Neuronal stem cell (in vitro differentiated cells): ENCODE data around the gene SNAP25.

Source experiments
- DNase-seq: peaks from one replicate; pipeline ENCODE4 v3.0.0-alpha.2; 2013; ENCODE audit warnings: low spot score
- H2AFZ ChIP-seq: one replicate; pipeline ENCODE4 v1.6.1; 2013; ENCODE audit warnings: mild to moderate bottlenecking, low read length, inconsistent platforms
- H2AK5ac ChIP-seq: 2 replicates; pipeline ENCODE4 v1.6.1; 2013; ENCODE audit warnings: low read depth, mild to moderate bottlenecking, inconsistent platforms, low read length, moderate library complexity, mixed read lengths
- H2BK120ac ChIP-seq: 2 replicates; pipeline ENCODE4 v1.6.1; 2013; ENCODE audit warnings: low read depth, mild to moderate bottlenecking, inconsistent platforms, low read length, moderate library complexity, mixed read lengths
- H2BK12ac ChIP-seq: one replicate; pipeline ENCODE4 v1.6.1; 2013; ENCODE audit warnings: low read length, inconsistent platforms
- H2BK15ac ChIP-seq: 2 replicates; pipeline ENCODE4 v1.6.1; 2013; ENCODE audit warnings: mild to moderate bottlenecking, low read length, inconsistent platforms, mixed read lengths
- H2BK5ac ChIP-seq: one replicate; pipeline ENCODE4 v1.6.1; 2013; ENCODE audit warnings: inconsistent platforms, mild to moderate bottlenecking, low read length, moderate library complexity
- H3K14ac ChIP-seq: one replicate; pipeline ENCODE4 v1.6.1; 2013; ENCODE audit warnings: low read length, inconsistent platforms
- H3K18ac ChIP-seq: 2 replicates; pipeline ENCODE4 v1.6.1; 2013; ENCODE audit warnings: low read length, inconsistent platforms
- H3K23ac ChIP-seq: 2 replicates; pipeline ENCODE4 v1.6.1; 2013; ENCODE audit warnings: low read depth, mild to moderate bottlenecking, mixed read lengths, low read length, inconsistent platforms; ENCODE audit not compliant: poor library complexity
- H3K27ac ChIP-seq: replicated peaks from 3 replicates; pipeline ENCODE4 v1.5.1; 2013; ENCODE audit warnings: low read length, inconsistent platforms
- H3K27me3 ChIP-seq, 3 experiments: 2 replicates each; pipeline ENCODE4 v1.6.1; 2013; ENCODE audit warnings: low read length in 3 of 3, mild to moderate bottlenecking in 2 of 3, inconsistent platforms in 1 of 3, low read depth in 1 of 3, mixed read lengths in 1 of 3, moderate library complexity in 1 of 3; ENCODE audit not compliant: control insufficient read depth in 3 of 3, insufficient read depth in 3 of 3
- H3K36me3 ChIP-seq, 2 donors: replicated peaks in 1 of 2; 2 replicates each; pipeline ENCODE4 v1.6.1; 2013; ENCODE audit warnings: low read length in 2 of 2; ENCODE audit not compliant: control insufficient read depth in 2 of 2, insufficient read depth in 2 of 2
- H3K4ac ChIP-seq: 2 replicates; pipeline ENCODE4 v1.6.1; 2013; ENCODE audit warnings: inconsistent platforms, mild to moderate bottlenecking, low read length, moderate library complexity
- H3K4me1 ChIP-seq, 2 donors: 1 replicate in 1 of 2; 2 replicates in 1 of 2; pipeline ENCODE4 v1.6.1; 2013; ENCODE audit warnings: low read length in 2 of 2, low read depth in 1 of 2; ENCODE audit not compliant: control insufficient read depth in 2 of 2, insufficient read depth in 1 of 2
- H3K4me2 ChIP-seq: one replicate; pipeline ENCODE4 v1.6.1; 2013; ENCODE audit warnings: mild to moderate bottlenecking, low read length, inconsistent platforms; ENCODE audit not compliant: insufficient read depth, poor library complexity, severe bottlenecking
- H3K4me3 ChIP-seq, 2 donors: 2 replicates each; pipeline ENCODE4 v1.5.1; 2013; ENCODE audit warnings: low read length in 2 of 2, mild to moderate bottlenecking in 2 of 2, inconsistent platforms in 1 of 2, moderate library complexity in 1 of 2
- H3K79me1 ChIP-seq: one replicate; pipeline ENCODE4 v1.6.1; 2013; ENCODE audit warnings: low read depth, mild to moderate bottlenecking, inconsistent platforms, low read length, moderate library complexity
- H3K9ac ChIP-seq: one replicate; pipeline ENCODE4 v1.6.1; 2013; ENCODE audit warnings: mild to moderate bottlenecking, low read depth, low read length, inconsistent platforms; ENCODE audit not compliant: poor library complexity
- H3K9me3 ChIP-seq, 2 donors: replicated peaks in 1 of 2; 2 replicates each; pipeline versions ENCODE3 to v1.6.1; 2013; ENCODE audit warnings: low read length in 2 of 2, mild to moderate bottlenecking in 2 of 2, inconsistent platforms in 1 of 2, low read depth in 1 of 2, mixed read lengths in 1 of 2, moderate library complexity in 1 of 2; ENCODE audit not compliant: control insufficient read depth in 2 of 2, insufficient read depth in 1 of 2
- H4K8ac ChIP-seq: one replicate; pipeline ENCODE4 v1.6.1; 2013; ENCODE audit warnings: low read depth, mild to moderate bottlenecking, inconsistent platforms, low read length, moderate library complexity
- H4K91ac ChIP-seq: one replicate; pipeline ENCODE4 v1.6.1; 2013; ENCODE audit warnings: low read length, low read depth, mild to moderate bottlenecking, inconsistent platforms; ENCODE audit not compliant: poor library complexity
- WGBS, 2 donors: extraction: QIAGEN DNeasy Blood & Tissue Kit; methylation state at CpG; one replicate each; pipeline ENCODE4 v1.1.7; 2013; ENCODE audit warnings: missing lambda C conversion rate in 2 of 2, mixed read lengths in 1 of 2; ENCODE audit not compliant: insufficient read length in 2 of 2, insufficient replicate concordance in 1 of 2; ENCODE audit errors: extremely low coverage in 2 of 2; 5-methylcytosine and 5-hydroxymethylcytosine counted together

SNAP25 gene

DNA sequence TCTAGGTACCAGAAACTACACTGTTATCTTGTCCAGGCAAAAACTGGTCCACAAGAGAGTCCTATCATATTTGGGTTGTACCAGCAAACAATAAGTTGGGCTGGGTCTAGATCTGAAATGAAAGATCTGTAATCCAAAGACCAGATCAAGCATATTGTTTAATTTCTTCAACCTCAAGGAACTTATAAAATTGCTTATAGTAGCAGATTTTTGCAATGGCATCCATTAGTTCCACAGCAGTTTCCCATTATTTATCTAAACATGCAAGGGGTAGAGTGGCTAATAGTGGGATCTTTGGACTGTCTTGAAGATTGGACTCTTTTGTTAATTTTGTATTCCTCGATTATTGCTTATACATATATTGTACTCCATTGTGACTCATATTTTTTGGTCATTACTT lies 40.5 kb upstream of the SNAP25 start:
- H2AFZ ChIP-seq: no peak overlapping the region
- H3K14ac ChIP-seq: no peak overlapping the region
- no peak overlapping the region for H3K23ac ChIP-seq
- H4K91ac ChIP-seq: no peak overlapping the region
- H3K36me3 ChIP-seq: no peaks in the 10 kb centered on the region
- no peak overlapping the region for H3K27ac ChIP-seq
- no peaks in the 10 kb centered on the region for H3K4me1 ChIP-seq
- no peak overlapping the region for H2BK120ac ChIP-seq
- H3K18ac ChIP-seq: no peak overlapping the region
- H3K9ac ChIP-seq: no peak overlapping the region
- H3K4me2 ChIP-seq: no peak overlapping the region
- no peak overlapping the region for H2BK5ac ChIP-seq
- H3K9me3 ChIP-seq: no peaks in the 10 kb centered on the region
- H2AK5ac ChIP-seq: no peak overlapping the region
- H3K27me3 ChIP-seq: peaks cover 0 to 18% (median 0%) of the 10 kb centered on the region in 3 experiments
- H3K4me3 ChIP-seq: no peak overlapping the region
- WGBS, 2 donors: no CpG with 5 or more reads among the region's 1 CpG
- no peak overlapping the region for H2BK12ac ChIP-seq
- no peaks in the 10 kb centered on the region for H3K79me1 ChIP-seq
- H2BK15ac ChIP-seq: no peak overlapping the region
- no peak overlapping the region for H3K4ac ChIP-seq
- no peak for DNase-seq
- no peak overlapping the region for H4K8ac ChIP-seq

GRCh38 chr20:10178727-10179313 lies 39.8 kb upstream of the SNAP25 start:
- Histone ChIP-seq H3K4me3 (no peak overlapping the region), H3K23ac (no peak overlapping the region), H3K36me3 (no peaks in the 10 kb centered on the region), H3K18ac (no peak overlapping the region), H3K4me2 (no peak overlapping the region), H3K9ac (no peak overlapping the region), H2BK15ac (no peak overlapping the region), H3K27me3 (peaks cover 0 to 10% (median 0%) of the 10 kb centered on the region in 3 experiments), H2AFZ (no peak overlapping the region), H4K91ac (no peak overlapping the region), H3K4ac (no peak overlapping the region), H2AK5ac (no peak overlapping the region), H3K9me3 (no peaks in the 10 kb centered on the region), H3K27ac (no peak overlapping the region), H2BK120ac (no peak overlapping the region), H2BK12ac (no peak overlapping the region), H3K14ac (no peak overlapping the region), H3K4me1 (no peaks in the 10 kb centered on the region), H2BK5ac (no peak overlapping the region), H4K8ac (no peak overlapping the region), H3K79me1 (no peaks in the 10 kb centered on the region)
- no peak for DNase-seq
- WGBS, 2 donors: no CpG with 5 or more reads among the region's 3 CpGs

- DNase-seq: peak; percentile 11
- WGBS, 2 donors: no CpG with 5 or more reads among the region's 4 CpGs
Measured at GRCh38 chr20:10179574-10180298, 38.9 kb upstream of the SNAP25 start.

GRCh38 chr20:10180651-10181235 lies 37.9 kb upstream of the SNAP25 start:
- H3K23ac ChIP-seq: no peak overlapping the region
- no peak overlapping the region for H2AFZ ChIP-seq
- H3K9ac ChIP-seq: no peak overlapping the region
- H2BK5ac ChIP-seq: no peak overlapping the region
- H3K79me1 ChIP-seq: no peaks in the 10 kb centered on the region
- no peak overlapping the region for H4K8ac ChIP-seq
- H2BK15ac ChIP-seq: no peak overlapping the region
- H3K18ac ChIP-seq: no peak overlapping the region
- no peak overlapping the region for H3K4me3 ChIP-seq
- no peak overlapping the region for H4K91ac ChIP-seq
- H3K27me3 ChIP-seq: peaks cover 0 to 7% (median 0%) of the 10 kb centered on the region in 3 experiments
- H2BK12ac ChIP-seq: no peak overlapping the region
- no peak overlapping the region for H2BK120ac ChIP-seq
- DNase-seq: no peak
- no peak overlapping the region for H3K4me2 ChIP-seq
- no peak overlapping the region for H3K14ac ChIP-seq
- no peaks in the 10 kb centered on the region for H3K36me3 ChIP-seq
- no peak overlapping the region for H3K27ac ChIP-seq
- no peaks in the 10 kb centered on the region for H3K9me3 ChIP-seq
- no peaks in the 10 kb centered on the region for H3K4me1 ChIP-seq
- H3K4ac ChIP-seq: no peak overlapping the region
- no CpG with 5 or more reads among the region's 2 CpGs for WGBS, 2 donors
- H2AK5ac ChIP-seq: no peak overlapping the region

More at GRCh38 chr20:10179574-10180298, 38.9 kb upstream of the SNAP25 start:
- Histone ChIP-seq H3K27me3 (peaks cover 0 to 7% (median 0%) of the 10 kb centered on the region in 3 experiments), H3K36me3 (no peaks in the 10 kb centered on the region), H3K14ac (no peak overlapping the region), H3K9me3 (no peaks in the 10 kb centered on the region), H3K18ac (no peak overlapping the region), H2BK15ac (no peak overlapping the region), H4K91ac (no peak overlapping the region), H2BK5ac (no peak overlapping the region), H3K23ac (no peak overlapping the region), H3K27ac (no peak overlapping the region), H3K79me1 (no peaks in the 10 kb centered on the region), H2BK12ac (no peak overlapping the region), H2BK120ac (no peak overlapping the region), H3K4ac (no peak overlapping the region), H3K4me2 (no peak overlapping the region), H3K9ac (no peak overlapping the region), H2AK5ac (no peak overlapping the region), H3K4me3 (no peak overlapping the region), H3K4me1 (no peaks in the 10 kb centered on the region), H2AFZ (no peak overlapping the region), H4K8ac (no peak overlapping the region)
